Medulla oblongata (tissue), 1 donor: ENCODE measurements around the gene ERN1.
"Not testable (repeated sequence)": the region's sequence is repeated elsewhere in the genome, so short reads cannot be mapped to it uniquely, and the experiment has no call there.

Source experiments
- DNase-seq: peaks from one replicate; pipeline ENCODE4 v3.0.0-alpha.2; 2015; ENCODE audit errors: extremely low spot score

Gene ERN1

GRCh38 chr17:64135000-64135399 is 5.1 kb upstream of the ERN1 start:
- DNase-seq = no peak

- no peak for DNase-seq
Observed at GRCh38 chr17:64134216-64134970, 4.4 kb upstream of the ERN1 start.

DNA sequence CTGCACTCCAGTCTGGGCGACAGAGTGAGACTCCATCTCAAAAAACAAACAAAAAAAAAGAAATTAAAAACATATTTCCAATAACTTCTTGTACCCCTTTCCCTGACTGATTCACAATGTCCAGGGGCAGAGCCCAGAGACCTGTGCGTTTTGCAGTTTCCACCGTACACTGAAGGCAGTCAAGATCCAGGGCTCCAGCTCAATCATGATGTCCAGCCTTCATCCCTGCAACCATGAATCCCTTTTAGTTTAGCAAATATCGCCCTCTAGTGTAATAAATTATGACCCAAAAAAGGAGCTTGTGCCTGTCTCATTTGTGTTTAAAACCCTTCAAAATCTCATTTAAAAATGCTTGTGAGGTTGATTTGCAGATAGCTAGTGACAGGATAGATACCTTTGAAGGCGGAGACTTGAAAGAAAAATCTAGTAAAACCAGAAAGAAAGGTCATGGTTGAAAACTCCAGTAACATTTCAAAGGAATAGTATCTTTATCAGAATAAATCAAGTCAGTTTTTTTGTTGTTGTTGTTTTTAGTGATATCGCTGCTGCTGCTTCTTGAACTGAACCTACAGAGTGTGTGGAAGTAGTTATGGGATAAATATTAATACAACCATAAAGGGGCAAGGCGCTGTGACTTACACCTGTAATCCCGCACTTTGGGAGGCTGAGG is 3.7 kb upstream of the ERN1 start:
- DNase-seq = peak; percentile 86

DNA sequence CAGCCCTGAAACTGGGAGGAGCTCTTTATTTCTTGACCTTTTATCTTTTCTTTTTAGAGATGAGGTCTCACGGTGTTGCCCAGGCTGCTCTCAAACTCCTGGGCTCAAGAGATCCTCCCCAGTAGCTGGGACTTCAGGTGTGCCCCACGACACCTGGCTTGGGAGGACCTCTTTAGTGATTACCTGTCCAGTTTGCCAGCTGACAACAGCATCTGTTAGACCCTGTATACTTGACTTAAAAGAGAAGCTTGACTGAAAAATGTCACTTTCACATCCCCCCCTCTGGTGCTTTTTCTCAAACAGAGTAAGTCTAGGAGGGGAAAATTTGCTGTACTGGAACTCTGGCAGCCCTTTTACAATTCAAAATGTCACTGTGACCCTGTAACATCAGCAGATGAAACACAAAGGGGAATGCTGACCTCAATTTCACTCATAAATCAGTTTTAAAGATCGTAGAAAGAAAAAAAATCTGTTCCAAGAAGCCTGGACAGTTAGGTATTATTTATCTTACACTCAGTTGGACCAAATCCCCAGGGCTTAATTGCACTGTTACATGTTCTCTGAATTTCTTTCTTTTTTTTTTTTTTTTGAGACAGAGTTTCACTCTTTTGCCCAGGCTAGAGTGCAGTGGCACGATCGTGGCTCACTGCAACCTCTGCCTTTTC is 1.8 kb upstream of the ERN1 start:
- DNase-seq = no peak

DNA sequence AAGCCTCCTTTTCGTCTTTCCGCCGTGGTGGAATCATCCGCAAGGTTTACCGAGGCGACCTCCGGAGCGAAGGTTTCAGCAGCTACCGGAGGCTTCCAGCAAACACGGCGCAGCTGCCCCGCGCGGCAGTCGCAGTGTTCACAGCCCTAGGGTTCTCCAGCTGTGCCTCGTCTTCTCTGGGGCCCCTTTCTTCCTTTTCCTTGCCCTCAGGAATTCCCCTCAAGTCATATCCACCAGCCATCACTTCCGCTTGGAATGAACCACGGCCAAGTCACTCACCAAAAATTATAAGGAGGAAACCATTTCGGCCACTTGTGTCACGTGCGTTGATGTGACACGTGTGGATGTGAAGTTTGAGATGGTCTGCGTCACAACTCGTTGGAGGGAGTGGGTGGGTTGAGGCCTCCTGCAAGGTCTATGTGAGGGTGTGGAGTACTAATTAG is 636 bp upstream of the ERN1 start:
- DNase-seq = peak; percentile 47

GRCh38 chr17:64129515-64129764 is 504 bp downstream of the ERN1 start:
- DNase-seq = no peak

GRCh38 chr17:64128787-64129514 is 993 bp downstream of the ERN1 start:
- no peak for DNase-seq

DNA sequence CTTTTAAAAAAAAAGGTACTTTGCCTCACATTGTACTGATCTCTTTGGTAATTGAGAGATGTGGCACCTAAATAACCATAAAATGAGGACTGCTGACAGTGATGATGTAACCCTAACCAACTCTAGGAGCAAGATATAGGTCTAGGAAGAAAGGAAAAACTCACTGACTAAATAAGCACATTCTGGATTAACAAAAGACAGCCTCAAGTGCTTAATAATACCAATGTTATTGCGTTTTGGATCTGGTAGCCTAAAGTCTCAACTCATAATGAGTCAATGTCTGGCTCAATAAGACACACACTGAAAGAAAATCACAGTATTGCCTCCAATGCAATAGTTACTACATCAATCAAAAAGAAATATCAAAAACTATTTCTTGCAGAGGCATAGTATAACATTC is 3.0 kb downstream of the ERN1 start:
- no peak for DNase-seq

GRCh38 chr17:64125937-64126336 is 4.0 kb downstream of the ERN1 start:
- DNase-seq = no peak

- DNase-seq = no peak
Observed at GRCh38 chr17:64124609-64125008, 5.3 kb downstream of the ERN1 start.

DNA sequence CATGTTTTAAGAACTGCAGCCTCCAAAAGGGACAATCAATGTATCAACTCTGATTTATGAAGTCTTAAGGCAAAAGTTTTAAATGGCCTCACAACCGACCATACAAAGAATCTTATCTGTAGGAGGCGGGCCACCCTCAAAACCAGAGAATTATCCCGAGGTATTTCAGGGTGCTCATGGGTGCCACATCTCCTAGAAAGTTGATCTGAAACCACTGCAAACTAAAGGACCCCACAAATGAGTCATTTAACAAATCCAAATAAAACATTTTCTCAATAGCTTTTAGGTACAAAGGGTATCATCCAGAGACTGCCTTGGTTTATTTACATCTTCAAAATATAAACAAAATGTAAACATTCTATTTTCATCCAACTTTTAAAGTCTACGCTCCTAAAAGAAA is 6.8 kb downstream of the ERN1 start:
- DNase-seq = no peak

GRCh38 chr17:64120972-64121786 is 8.8 kb downstream of the ERN1 start:
- not testable (repeated sequence) for DNase-seq

GRCh38 chr17:64120159-64120810 is 9.7 kb downstream of the ERN1 start:
- no peak for DNase-seq

GRCh38 chr17:64117981-64118979 is 11.7 kb downstream of the ERN1 start:
- DNase-seq = peak; percentile 50

DNA sequence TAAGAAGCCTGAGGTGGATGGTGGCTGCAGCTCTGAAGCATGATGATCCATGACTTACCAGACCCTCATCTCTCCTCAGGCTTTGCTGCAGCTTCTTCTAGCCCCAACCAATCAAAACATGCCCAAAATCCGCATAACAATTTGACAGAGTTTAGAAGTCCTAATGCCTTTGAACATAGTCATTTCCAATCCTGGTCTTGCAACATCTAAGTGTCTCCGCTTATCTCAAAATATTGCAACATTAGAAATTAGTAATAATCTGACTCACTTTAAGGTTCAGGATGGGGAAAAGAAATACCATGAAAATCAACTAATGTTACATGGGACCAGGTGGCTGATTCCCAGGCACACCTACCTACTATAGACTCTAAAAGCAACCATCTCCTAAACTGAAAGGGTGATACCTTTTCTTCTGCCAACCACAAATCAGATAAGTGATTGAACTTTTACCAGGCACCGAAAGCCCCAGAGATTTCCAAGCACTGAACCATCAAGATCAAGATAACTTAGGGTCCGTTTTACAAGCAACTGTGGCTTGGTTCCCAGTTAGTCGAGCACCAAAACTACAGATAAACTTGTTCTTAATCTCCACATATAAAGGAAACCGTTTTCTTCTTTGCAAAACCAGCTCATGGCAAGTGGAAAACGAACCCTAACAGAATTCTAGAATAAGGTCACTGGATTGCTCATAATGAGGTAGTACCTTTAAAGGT is 14.0 kb downstream of the ERN1 start:
- no peak for DNase-seq

GRCh38 chr17:64115043-64115698 is 14.8 kb downstream of the ERN1 start:
- DNase-seq = no peak

DNA sequence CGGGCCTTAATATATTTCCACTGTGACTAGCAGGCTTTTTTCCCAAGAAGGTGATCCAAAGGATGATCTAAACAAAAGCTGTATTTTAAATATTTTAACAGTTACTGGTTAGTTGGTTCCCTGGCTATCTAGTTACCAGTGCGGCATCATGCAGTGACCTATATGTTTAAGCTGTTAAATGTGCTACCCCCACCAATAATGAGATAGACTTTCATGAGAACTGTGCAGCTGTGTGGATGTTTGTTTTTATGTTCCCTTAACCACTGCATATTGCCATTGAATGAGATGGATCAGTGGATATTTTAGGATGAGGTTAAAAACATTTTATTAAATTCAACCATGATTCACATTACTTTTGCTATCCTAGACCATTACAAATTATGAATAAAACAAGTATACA is 16.9 kb downstream of the ERN1 start:
- no peak for DNase-seq

GRCh38 chr17:64111831-64112230 is 18.1 kb downstream of the ERN1 start:
- DNase-seq = no peak
